ENCODE measurements around the gene A3GALT2. TPM values are rescaled to one million over a fixed set of nuclear protein-coding genes. Genes with fewer than 3 reads are reported as not detected.

The A3GALT2 gene
- total and polyA plus RNA-seq, 4 donors: not detected

- WGBS: 98% methylated on average over 6 of the region's 6 CpGs
- TF ChIP-seq, protein P1, sequence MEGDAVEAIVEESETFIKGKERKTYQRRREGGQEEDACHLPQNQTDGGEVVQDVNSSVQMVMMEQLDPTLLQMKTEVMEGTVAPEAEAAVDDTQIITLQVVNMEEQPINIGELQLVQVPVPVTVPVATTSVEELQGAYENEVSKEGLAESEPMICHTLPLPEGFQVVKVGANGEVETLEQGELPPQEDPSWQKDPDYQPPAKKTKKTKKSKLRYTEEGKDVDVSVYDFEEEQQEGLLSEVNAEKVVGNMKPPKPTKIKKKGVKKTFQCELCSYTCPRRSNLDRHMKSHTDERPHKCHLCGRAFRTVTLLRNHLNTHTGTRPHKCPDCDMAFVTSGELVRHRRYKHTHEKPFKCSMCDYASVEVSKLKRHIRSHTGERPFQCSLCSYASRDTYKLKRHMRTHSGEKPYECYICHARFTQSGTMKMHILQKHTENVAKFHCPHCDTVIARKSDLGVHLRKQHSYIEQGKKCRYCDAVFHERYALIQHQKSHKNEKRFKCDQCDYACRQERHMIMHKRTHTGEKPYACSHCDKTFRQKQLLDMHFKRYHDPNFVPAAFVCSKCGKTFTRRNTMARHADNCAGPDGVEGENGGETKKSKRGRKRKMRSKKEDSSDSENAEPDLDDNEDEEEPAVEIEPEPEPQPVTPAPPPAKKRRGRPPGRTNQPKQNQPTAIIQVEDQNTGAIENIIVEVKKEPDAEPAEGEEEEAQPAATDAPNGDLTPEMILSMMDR (IDR thresholded peaks at IDR 0.05; ENCODE audit: low read depth, low read length, missing input control): no peak
- TF ChIP-seq ZBTB33 (IDR thresholded peaks at IDR 0.05): no peak
- TF ChIP-seq HNF4A (conservative IDR thresholded peaks at IDR 0.05): no peak
- TF ChIP-seq, protein P2, sequence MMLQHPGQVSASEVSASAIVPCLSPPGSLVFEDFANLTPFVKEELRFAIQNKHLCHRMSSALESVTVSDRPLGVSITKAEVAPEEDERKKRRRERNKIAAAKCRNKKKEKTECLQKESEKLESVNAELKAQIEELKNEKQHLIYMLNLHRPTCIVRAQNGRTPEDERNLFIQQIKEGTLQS (IDR thresholded peaks at IDR 0.05): no peak
- no peak for DNase-seq (ENCODE audit: low spot score)
- H3K27me3 ChIP-seq (ENCODE audit: control insufficient read depth in 4 of 4, insufficient read depth in 4 of 4, low read length in 3 of 4): no peaks in the 10 kb centered on the region
- no peak overlapping the region for H3K27ac ChIP-seq (ENCODE audit: low read depth in 1 of 2, low read length in 2 of 2)
- peaks cover 0 to 26% (median 13%) of the 10 kb centered on the region in 4 donors for H3K4me1 ChIP-seq (ENCODE audit: control insufficient read depth in 4 of 4, insufficient read depth in 4 of 4, low read length in 3 of 4)
- no peak overlapping the region for H3K4me3 ChIP-seq (ENCODE audit: low read depth in 1 of 3, low read length in 3 of 3)
- no peaks in the 10 kb centered on the region for H3K9me3 ChIP-seq (ENCODE audit: control insufficient read depth in 4 of 4, low read length in 3 of 4)
- peaks cover 0 to 2% (median 0%) of the 10 kb centered on the region in 4 donors for H3K36me3 ChIP-seq (ENCODE audit: control insufficient read depth in 4 of 4, insufficient read depth in 3 of 4, low read depth in 1 of 4, low read length in 3 of 4)
- H3K9ac ChIP-seq (ENCODE audit: low read depth in 1 of 2, low read length in 2 of 2): no peak overlapping the region
Measured at GRCh38 chr1:33351281-33351660, 30.4 kb upstream of the A3GALT2 start.

- TF ChIP-seq, protein P1 (IDR thresholded peaks at IDR 0.05; ENCODE audit: low read depth, low read length, missing input control): no peak
- TF ChIP-seq SP1 (IDR thresholded peaks at IDR 0.05) (no peak), HNF4A (conservative IDR thresholded peaks at IDR 0.05) (no peak), TAF1 (conservative IDR thresholded peaks at IDR 0.05) (no peak), FOXA1 (IDR thresholded peaks at IDR 0.05) (no peak), FOXA2 (IDR thresholded peaks at IDR 0.05) (no peak), NR2F2 (IDR thresholded peaks at IDR 0.05) (no peak), RXRA (IDR thresholded peaks at IDR 0.05) (no peak), RAD21 (IDR thresholded peaks at IDR 0.05) (no peak), YY1 (IDR thresholded peaks at IDR 0.05) (no peak), REST (IDR thresholded peaks at IDR 0.05) (no peak), ZBTB33 (IDR thresholded peaks at IDR 0.05) (no peak), JUND (IDR thresholded peaks at IDR 0.05) (no peak), EGR1 (IDR thresholded peaks at IDR 0.05; ENCODE audit: low read depth in 2 of 2) (no peak), GABPA (IDR thresholded peaks at IDR 0.05 in 1 of 2, conservative IDR thresholded peaks at IDR 0.05 in 1 of 2) (no peak), HNF4G (IDR thresholded peaks at IDR 0.05) (no peak)
- TF ChIP-seq, protein P2 (IDR thresholded peaks at IDR 0.05): no peak
- TF ChIP-seq, protein P3, sequence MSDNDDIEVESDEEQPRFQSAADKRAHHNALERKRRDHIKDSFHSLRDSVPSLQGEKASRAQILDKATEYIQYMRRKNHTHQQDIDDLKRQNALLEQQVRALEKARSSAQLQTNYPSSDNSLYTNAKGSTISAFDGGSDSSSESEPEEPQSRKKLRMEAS (IDR thresholded peaks at IDR 0.05): no peak
- Histone ChIP-seq H3K36me3 (ENCODE audit: control insufficient read depth in 4 of 4, insufficient read depth in 3 of 4, low read depth in 1 of 4, low read length in 3 of 4) (peaks cover 0 to 2% (median 0%) of the 10 kb centered on the region in 4 donors), H3K27me3 (ENCODE audit: control insufficient read depth in 4 of 4, insufficient read depth in 4 of 4, low read length in 3 of 4) (no peaks in the 10 kb centered on the region), H3K4me3 (ENCODE audit: low read depth in 1 of 3, low read length in 3 of 3) (peak overlapping the region; percentile 73 to 94 (median 76)), H3K9ac (ENCODE audit: low read depth in 1 of 2, low read length in 2 of 2) (no peak overlapping the region), H3K9me3 (ENCODE audit: control insufficient read depth in 4 of 4, low read length in 3 of 4) (no peaks in the 10 kb centered on the region), H3K27ac (ENCODE audit: low read depth in 1 of 2, low read length in 2 of 2) (peak overlapping the region; percentile 84 to 93), H3K4me1 (ENCODE audit: control insufficient read depth in 4 of 4, insufficient read depth in 4 of 4, low read length in 3 of 4) (peaks cover 0 to 31% (median 14%) of the 10 kb centered on the region in 4 donors)
- 45% methylated on average over 6 of the region's 6 CpGs for WGBS
- DNase-seq (ENCODE audit: low spot score): no peak
Measured at GRCh38 chr1:33350611-33351280, 29.8 kb upstream of the A3GALT2 start.
